Hematopoietic multipotent progenitor cell treated with erythropoietin and hydrocortisone succinate and interleukin-3 and kit ligand, for 8 days (in vitro differentiated cells): ENCODE measurements around the gene KCNMB1.
A peak's percentile ranks its signal among the peaks of the same experiment; 100 is the strongest.

Experiments used
- DNase-seq: peaks from one replicate; pipeline ENCODE4 v3.0.0-alpha.2; 2015

The KCNMB1 gene

GRCh38 chr5:170338933-170339779 lies 50.0 kb downstream of the KCNMB1 start:
- DNase-seq = peak; percentile 83

- DNase-seq = peak; percentile 77
Observed at GRCh38 chr5:170338291-170338690, 50.9 kb downstream of the KCNMB1 start.

- no peak for DNase-seq
Observed at GRCh38 chr5:170337045-170337733, 52.0 kb downstream of the KCNMB1 start.

- DNase-seq = no peak
Observed at GRCh38 chr5:170336065-170336464, 53.1 kb downstream of the KCNMB1 start.

- DNase-seq = no peak
Observed at GRCh38 chr5:170334626-170335025, 54.5 kb downstream of the KCNMB1 start.

- DNase-seq = peak; percentile 94
Observed at GRCh38 chr5:170333161-170333910, 55.8 kb downstream of the KCNMB1 start.

- DNase-seq = no peak
Observed at GRCh38 chr5:170332058-170332457, 57.1 kb downstream of the KCNMB1 start.

- DNase-seq = no peak
Observed at GRCh38 chr5:170330568-170331054, 58.6 kb downstream of the KCNMB1 start.

GRCh38 chr5:170329524-170329923 lies 59.6 kb downstream of the KCNMB1 start:
- no peak for DNase-seq

- no peak for DNase-seq
Observed at GRCh38 chr5:170327829-170328228, 61.3 kb downstream of the KCNMB1 start.

- DNase-seq = no peak
Observed at GRCh38 chr5:170327168-170327567, 62.0 kb downstream of the KCNMB1 start.
